GM23338 (cell line): ENCODE results near the gene B4GALT6. TPM values are rescaled to one million over a fixed set of nuclear protein-coding genes. Genes with fewer than 3 reads are reported as not detected.

Experiments
- ATAC-seq: fragments of 200-7000 bp; cut with Tn5 transposase; 3 replicates; pipeline ENCODE4 v1.9.1; 2020
- DNase-seq: peaks from one replicate; pipeline ENCODE4 v3.0.0-alpha.2; 2015; ENCODE audit warnings: low spot score
- H2AFZ ChIP-seq: fragments of 200-600 bp; sonication (generic); 2 replicates; pipeline ENCODE4 v1.8.0; 2016; ENCODE audit warnings: antibody characterized with exemption, mild to moderate bottlenecking, moderate library complexity
- H3F3A ChIP-seq: fragments of 200-600 bp; sonication (generic); replicated peaks from 2 replicates; pipeline ENCODE4 v1.8.0; 2017; ENCODE audit warnings: antibody characterized with exemption, mixed run types, low read depth
- H3K27ac ChIP-seq: fragments of 200-600 bp; sonication (generic); 2 replicates; pipeline ENCODE4 v1.6.1; 2016; ENCODE audit warnings: low read depth
- H3K27me3 ChIP-seq: fragments of 200-600 bp; sonication (generic); 2 replicates; pipeline ENCODE4 v1.8.0; 2016; ENCODE audit warnings: mild to moderate bottlenecking, mixed run types, moderate library complexity; ENCODE audit not compliant: insufficient read depth
- H3K36me3 ChIP-seq: fragments of 200-600 bp; sonication (generic); 2 replicates; pipeline ENCODE4 v1.8.0; 2016; ENCODE audit warnings: mild to moderate bottlenecking; ENCODE audit not compliant: insufficient read depth
- H3K4me1 ChIP-seq: fragments of 200-600 bp; sonication (generic); 2 replicates; pipeline ENCODE4 v1.8.0; 2016; ENCODE audit warnings: mild to moderate bottlenecking, moderate library complexity; ENCODE audit not compliant: insufficient read depth
- H3K4me2 ChIP-seq: fragments of 200-600 bp; sonication (generic); 2 replicates; pipeline ENCODE4 v1.7.1; 2017; ENCODE audit warnings: mixed run types
- H3K4me3 ChIP-seq: fragments of 200-600 bp; sonication (generic); 2 replicates; pipeline ENCODE4 v1.6.1; 2016; ENCODE audit warnings: mixed run types
- H3K79me2 ChIP-seq: fragments of 200-600 bp; sonication (generic); replicated peaks from 2 replicates; pipeline ENCODE4 v1.8.0; 2017; ENCODE audit warnings: mild to moderate bottlenecking; ENCODE audit not compliant: insufficient read depth
- H3K9me2 ChIP-seq: fragments of 200-600 bp; sonication (generic); 2 replicates; pipeline ENCODE4 v1.8.0; 2017; ENCODE audit not compliant: insufficient read depth
- H4K20me1 ChIP-seq: fragments of 200-600 bp; sonication (generic); replicated peaks from 2 replicates; pipeline ENCODE4 v1.8.0; 2017; ENCODE audit warnings: mild to moderate bottlenecking; ENCODE audit not compliant: insufficient read depth
- H3K27ac Mint-ChIP-seq: 2 replicates; pipeline ENCODE4 v1.8.0; 2020; ENCODE audit warnings: inconsistent platforms, mild to moderate bottlenecking, moderate library complexity, mixed read lengths
- H3K27me3 Mint-ChIP-seq: 3 replicates; pipeline ENCODE4 v1.8.0; 2022; ENCODE audit warnings: low read depth, mild to moderate bottlenecking, moderate library complexity, mixed read lengths, inconsistent platforms; ENCODE audit not compliant: insufficient read depth, poor library complexity
- H3K36me3 Mint-ChIP-seq: 3 replicates; pipeline ENCODE4 v1.8.0; 2021; ENCODE audit warnings: low read depth, mild to moderate bottlenecking, inconsistent platforms, moderate library complexity, mixed read lengths
- H3K4me1 Mint-ChIP-seq: 3 replicates; pipeline ENCODE4 v1.8.0; 2020; ENCODE audit warnings: mild to moderate bottlenecking, inconsistent platforms, mixed read lengths
- H3K4me3 Mint-ChIP-seq: 3 replicates; pipeline ENCODE4 v1.8.0; 2021; ENCODE audit warnings: moderate library complexity, mild to moderate bottlenecking, inconsistent platforms, mixed read lengths
- H3K9me3 Mint-ChIP-seq: 3 replicates; pipeline ENCODE4 v1.8.0; 2020; ENCODE audit warnings: moderate library complexity, mild to moderate bottlenecking, inconsistent platforms, mixed read lengths
- CREB1 ChIP-seq: fragments of 250-450 bp; sonication (Bioruptor Pico); IDR thresholded peaks from 2 replicates; pipeline ENCODE4 v1.5.0; 2020; ENCODE audit warnings: low read depth, mild to moderate bottlenecking, moderate library complexity
- CTCF ChIP-seq, 2 experiments: fragments of 200-600 bp in 1 of 2; sonication (generic) in 1 of 2; conservative IDR thresholded peaks; 2 replicates each; pipeline versions ENCODE4 v1.5.1 to v1.6.1; 2016 to 2017; ENCODE audit warnings: antibody characterized with exemption in 2 of 2, low read depth in 2 of 2, mild to moderate bottlenecking in 2 of 2, moderate library complexity in 1 of 2
- ETS1 ChIP-seq: IDR thresholded peaks from 2 replicates; pipeline ENCODE4 v1.6.1; 2016; ENCODE audit warnings: antibody characterized with exemption
- EZH2 ChIP-seq: fragments of 200-600 bp; sonication (generic); IDR thresholded peaks from one replicate; pipeline ENCODE4 v1.8.0; 2017; ENCODE audit warnings: antibody characterized with exemption, mild to moderate bottlenecking, low read depth; ENCODE audit not compliant: unreplicated experiment
- EZH2phosphoT487 ChIP-seq: fragments of 200-600 bp; sonication (generic); IDR thresholded peaks from one replicate; pipeline ENCODE4 v1.8.1; 2018; ENCODE audit warnings: antibody characterized with exemption; ENCODE audit not compliant: unreplicated experiment
- JUNB ChIP-seq: IDR thresholded peaks from one replicate; pipeline ENCODE4 v1.6.1; 2016; ENCODE audit warnings: antibody characterized with exemption; ENCODE audit not compliant: unreplicated experiment
- NANOG ChIP-seq: IDR thresholded peaks from 2 replicates; pipeline ENCODE4 v1.6.1; 2016; ENCODE audit warnings: antibody characterized with exemption, borderline replicate concordance
- POLR2AphosphoS5 ChIP-seq: IDR thresholded peaks from 2 replicates; pipeline ENCODE4 v1.6.1; 2016; ENCODE audit warnings: antibody characterized with exemption, low read depth
- REST ChIP-seq: IDR thresholded peaks from one replicate; pipeline ENCODE4 v1.6.1; 2018; ENCODE audit warnings: antibody characterized with exemption; ENCODE audit not compliant: unreplicated experiment
- STAT1 ChIP-seq: IDR thresholded peaks from one replicate; pipeline ENCODE4 v1.6.1; 2016; ENCODE audit warnings: antibody characterized with exemption; ENCODE audit not compliant: unreplicated experiment
- ZNF114 ChIP-seq: fragments of 250-450 bp; sonication (Bioruptor Pico); IDR thresholded peaks from 2 replicates; pipeline ENCODE4 v1.5.0; 2020; ENCODE audit warnings: mild to moderate bottlenecking, moderate library complexity
- ZNF331 ChIP-seq: fragments of 250-450 bp; sonication (Bioruptor Pico); IDR thresholded peaks from 2 replicates; pipeline ENCODE4 v1.5.0; 2020; ENCODE audit warnings: low read depth, mild to moderate bottlenecking, moderate library complexity
- ZNF462 ChIP-seq: fragments of 250-450 bp; sonication (Bioruptor Pico); IDR thresholded peaks from 2 replicates; pipeline ENCODE4 v1.5.0; 2020; ENCODE audit warnings: mild to moderate bottlenecking, moderate library complexity
- polyA plus RNA-seq: library from polyadenylated mRNA; unstranded; fragments of >200 nt; fragmentation: Nextera tagmentation; extraction: Ambion mirVana; gene quantifications from 2 replicates; pipeline ENCODE4 v1.2.1, GENCODE V29; 2016
- total RNA-seq: library from RNA; depleted of rRNA; stranded (reverse); fragments of >200 nt; shearing (Covaris generic); gene quantifications from 2 replicates; pipeline ENCODE4 v1.2.3, GENCODE V29; 2014

Gene B4GALT6
- total and polyA plus RNA-seq, 2 experiments from 2014 or later = 14.8 to 33.8 TPM

GRCh38 chr18:31579375-31579774 lies 105.0 kb downstream of the B4GALT6 start:
- Mint-ChIP-seq H3K4me1 (no peaks in the 10 kb centered on the region), H3K36me3 (no peaks in the 10 kb centered on the region; the same call in 2 of the 3 replicates), H3K4me3 (no peak overlapping the region), H3K9me3 (no peaks in the 10 kb centered on the region), H3K27ac (no peak overlapping the region), H3K27me3 (no peaks in the 10 kb centered on the region)
- H4K20me1 ChIP-seq = no peaks in the 10 kb centered on the region
- H2AFZ ChIP-seq = no peak overlapping the region
- no peak for DNase-seq
- H3K4me2 ChIP-seq = no peak overlapping the region
- no peaks in the 10 kb centered on the region for H3K27me3 ChIP-seq
- H3K36me3 ChIP-seq = no peaks in the 10 kb centered on the region
- H3K27ac ChIP-seq = no peak overlapping the region
- TF ChIP-seq JUNB (no peak), REST (no peak), ZNF331 (CRISPR knock-in tag) (no peak), CREB1 (CRISPR knock-in tag) (no peak), ZNF462 (CRISPR knock-in tag) (no peak), CTCF (conservative IDR thresholded peaks at IDR 0.05; ENCODE audit: low read depth in 2 of 2) (no peak), EZH2 (no peak), ETS1 (no peak), ZNF114 (CRISPR knock-in tag) (no peak), STAT1 (no peak), NANOG (no peak), POLR2AphosphoS5 (no peak), EZH2phosphoT487 (no peak)
- H3K79me2 ChIP-seq = no peaks in the 10 kb centered on the region
- ATAC-seq = no peak
- H3F3A ChIP-seq = no peaks in the 10 kb centered on the region
- peaks cover 15% of the 10 kb centered on the region for H3K9me2 ChIP-seq
- no peaks in the 10 kb centered on the region for H3K4me1 ChIP-seq
- no peak overlapping the region for H3K4me3 ChIP-seq
